Right renal cortex interstitium (tissue), 3 donors: ENCODE measurements around the gene CADM1. TPM values are rescaled to one million over a fixed set of nuclear protein-coding genes. Genes with fewer than 3 reads are reported as not detected.

Experiments
- DNase-seq, 3 donors: peaks; one replicate each; pipeline ENCODE4 v3.0.0-alpha.2; 2013; ENCODE audit warnings: low read depth in 3 of 3, low spot score in 2 of 3
- polyA plus RNA-seq, 3 donors: library from polyadenylated mRNA; unstranded; fragments of 120-200 nt; gene quantifications; one replicate each; pipeline ENCODE4 v1.2.1, GENCODE V29; 2013; ENCODE audit not compliant: insufficient read length in 3 of 3

The CADM1 gene
- polyA plus RNA-seq, 3 donors, result 128 to 154 (median 144) TPM

DNA sequence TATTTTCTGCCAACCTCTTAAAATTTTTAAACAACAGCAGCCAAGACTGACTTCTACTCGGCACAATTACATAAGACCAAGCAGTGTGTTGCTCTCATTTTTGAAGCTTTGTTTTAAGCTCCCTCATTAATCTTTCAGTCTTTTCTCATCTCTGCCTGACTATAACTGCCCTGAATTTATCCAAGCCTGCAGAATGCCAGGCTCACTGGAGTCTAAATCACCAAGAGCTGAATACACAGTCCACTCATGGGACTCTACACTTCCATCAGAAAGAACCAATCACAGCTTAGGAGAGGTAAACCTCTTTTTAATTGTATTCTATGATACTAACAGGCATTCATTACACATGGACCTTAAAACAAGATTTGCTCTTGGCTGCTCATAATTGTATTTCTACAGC is 178.7 kb downstream of the CADM1 start:
- no peak for DNase-seq

GRCh38 chr11:115324581-115325432 is 179.4 kb downstream of the CADM1 start:
- DNase-seq, result peak; percentile 36 to 57 (median 44)

GRCh38 chr11:115322553-115323203 is 181.5 kb downstream of the CADM1 start:
- DNase-seq, result no peak

- DNase-seq, result no peak
These were observed 182.5 kb downstream of the CADM1 start for GRCh38 chr11:115321605-115322289.

GRCh38 chr11:115317277-115318185 is 186.7 kb downstream of the CADM1 start:
- DNase-seq, result no peak

DNA sequence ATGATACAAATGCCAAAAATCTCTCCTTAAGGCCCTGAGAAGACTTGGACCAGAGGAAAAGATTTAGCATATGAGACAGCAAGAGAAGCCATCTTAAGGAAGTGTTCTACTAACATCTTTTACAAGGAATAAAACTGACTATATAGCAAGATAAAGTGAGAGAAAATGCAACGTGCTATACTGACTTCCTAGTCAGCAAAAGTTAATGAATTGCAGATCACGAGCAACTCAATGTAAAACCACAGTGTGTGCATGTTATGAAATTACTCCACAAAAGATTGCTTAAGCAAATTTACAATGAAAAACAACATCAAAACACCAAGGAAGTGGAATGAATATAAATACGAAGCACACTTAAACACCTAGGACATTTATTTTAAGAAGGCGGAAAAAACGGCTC is 187.5 kb downstream of the CADM1 start:
- DNase-seq, result no peak

DNA sequence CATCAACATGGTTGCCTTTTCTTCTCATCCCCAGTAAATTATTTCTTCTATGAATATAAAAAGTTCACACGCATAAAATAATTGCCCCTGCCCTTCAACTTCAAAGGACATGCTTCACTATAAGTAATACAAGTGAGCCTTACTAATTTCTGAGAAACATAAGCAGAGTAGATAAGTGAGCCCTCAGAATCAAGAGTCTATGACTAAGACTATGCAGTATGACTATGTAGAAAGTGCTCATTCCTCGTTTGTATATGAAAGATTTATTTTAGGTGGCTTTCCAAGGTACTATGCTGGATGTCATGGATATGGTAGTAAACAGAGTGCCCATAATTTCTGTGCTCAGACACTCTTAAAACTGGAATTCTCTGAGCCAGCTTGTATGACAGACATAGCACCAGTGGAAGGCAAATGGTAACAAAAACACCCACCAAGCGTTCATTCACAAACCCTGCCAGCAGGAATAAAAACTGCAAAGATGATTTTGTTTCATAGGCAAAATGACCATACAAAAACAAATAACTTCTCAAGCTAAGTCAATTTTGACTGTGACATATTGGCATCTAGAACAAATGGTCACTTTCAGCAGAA is 189.8 kb downstream of the CADM1 start:
- no peak for DNase-seq

DNA sequence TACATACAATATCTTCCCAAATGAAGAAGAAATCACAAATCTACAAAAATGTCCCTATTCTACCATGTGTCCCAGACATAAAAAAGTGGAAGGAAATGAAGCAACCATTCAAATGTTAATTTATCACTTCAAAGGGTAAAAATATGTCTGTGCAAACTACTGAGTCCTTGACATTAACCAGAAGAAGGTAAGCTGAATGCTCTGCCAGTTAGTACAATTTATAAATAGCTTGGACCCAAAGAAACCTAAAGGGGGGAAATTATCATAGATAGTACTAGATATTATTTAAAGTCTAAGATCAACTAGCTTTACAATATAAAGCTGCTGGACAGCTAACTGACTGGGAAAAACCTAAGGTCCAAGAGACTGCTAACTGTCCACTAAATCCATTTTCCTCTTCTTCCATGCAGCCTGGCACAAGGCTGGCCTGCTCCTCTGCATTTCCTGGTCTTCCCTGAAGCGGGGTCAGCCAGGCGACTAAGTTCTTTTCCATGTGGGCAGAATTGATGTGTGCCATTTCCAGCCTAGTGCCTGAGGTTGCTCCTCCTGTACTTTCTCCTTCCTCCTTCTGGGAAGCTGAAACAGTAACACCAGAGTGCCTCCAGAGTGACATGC is 190.9 kb downstream of the CADM1 start:
- DNase-seq, result no peak

- DNase-seq, result no peak
These were observed 192.3 kb downstream of the CADM1 start for GRCh38 chr11:115311949-115312348.

DNA sequence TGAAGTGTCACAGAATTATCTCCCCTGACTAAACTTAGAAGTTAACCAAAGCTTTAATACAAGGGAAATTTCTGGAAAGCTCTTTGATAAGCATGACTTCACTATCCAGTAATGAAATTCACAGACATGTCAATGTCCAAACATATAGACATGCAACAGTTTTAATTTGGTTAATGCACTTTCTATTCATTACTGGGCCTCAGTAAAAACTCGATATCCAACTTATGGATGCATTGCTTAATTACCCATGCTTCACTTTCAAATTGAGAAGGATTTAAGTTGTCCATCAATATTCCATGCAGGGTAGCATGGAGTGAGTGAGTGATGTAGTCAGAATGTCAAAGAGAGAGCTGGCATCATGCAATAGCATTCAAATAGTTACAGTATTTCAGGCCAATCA is 197.5 kb downstream of the CADM1 start:
- no peak for DNase-seq

DNA sequence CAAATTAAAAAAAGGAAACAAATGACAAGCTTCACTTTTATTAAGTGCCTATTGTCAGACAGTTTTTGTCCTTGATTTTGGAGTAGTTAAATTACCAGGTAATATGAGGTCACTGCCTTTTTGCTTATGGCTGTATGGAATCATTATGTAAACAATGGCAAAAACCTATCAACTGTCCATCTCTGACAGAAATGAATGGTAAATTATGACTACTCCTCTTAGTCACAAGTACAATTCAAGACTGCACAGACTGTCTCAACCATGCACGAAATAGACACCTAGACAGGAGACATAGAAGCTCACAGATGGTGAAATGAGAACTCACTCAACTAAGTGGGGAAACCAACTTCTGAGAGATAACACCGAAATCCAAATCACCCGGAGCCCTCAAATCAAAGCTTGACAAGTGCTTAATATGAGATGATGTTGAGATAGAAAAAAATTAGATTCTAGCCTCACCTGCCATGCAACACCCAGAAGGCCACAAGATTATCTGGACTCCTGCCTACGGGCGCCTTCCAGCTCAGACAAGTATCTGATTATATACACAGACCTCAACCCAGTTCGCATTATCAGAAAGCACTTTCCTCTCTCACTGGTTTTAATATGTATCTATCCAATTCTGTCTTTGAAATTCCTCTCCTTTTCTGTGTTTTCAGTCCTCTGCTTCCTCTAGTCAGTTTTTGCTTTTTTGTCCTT is 199.3 kb downstream of the CADM1 start:
- DNase-seq, result no peak

DNA sequence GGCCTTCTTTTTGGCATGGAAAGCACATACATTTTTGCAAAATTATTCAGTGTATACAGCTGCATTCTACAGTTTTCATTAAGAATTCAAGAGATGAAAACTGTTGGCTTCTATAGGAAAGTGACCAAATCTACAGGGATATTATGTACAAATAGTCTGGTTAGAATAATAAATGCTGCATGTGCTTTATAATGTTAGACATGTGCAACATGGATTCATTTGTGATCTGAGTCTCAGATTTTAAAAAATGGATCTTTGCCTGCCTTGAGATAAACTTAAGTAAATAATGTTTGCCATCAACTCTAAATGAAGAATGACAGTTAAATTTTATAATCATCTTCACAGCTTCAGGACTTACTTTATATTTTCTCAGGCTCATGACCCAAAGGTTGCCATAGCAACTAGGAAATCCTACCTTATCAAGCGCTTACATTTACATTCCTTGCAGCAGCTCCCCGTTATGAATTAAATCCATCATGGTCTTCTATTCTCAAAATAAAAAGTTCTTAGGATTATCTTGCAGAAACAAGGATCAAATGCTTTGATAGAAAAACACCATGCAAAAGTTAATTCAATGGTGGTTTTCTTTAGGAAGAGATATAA is 200.2 kb downstream of the CADM1 start:
- no peak for DNase-seq

DNA sequence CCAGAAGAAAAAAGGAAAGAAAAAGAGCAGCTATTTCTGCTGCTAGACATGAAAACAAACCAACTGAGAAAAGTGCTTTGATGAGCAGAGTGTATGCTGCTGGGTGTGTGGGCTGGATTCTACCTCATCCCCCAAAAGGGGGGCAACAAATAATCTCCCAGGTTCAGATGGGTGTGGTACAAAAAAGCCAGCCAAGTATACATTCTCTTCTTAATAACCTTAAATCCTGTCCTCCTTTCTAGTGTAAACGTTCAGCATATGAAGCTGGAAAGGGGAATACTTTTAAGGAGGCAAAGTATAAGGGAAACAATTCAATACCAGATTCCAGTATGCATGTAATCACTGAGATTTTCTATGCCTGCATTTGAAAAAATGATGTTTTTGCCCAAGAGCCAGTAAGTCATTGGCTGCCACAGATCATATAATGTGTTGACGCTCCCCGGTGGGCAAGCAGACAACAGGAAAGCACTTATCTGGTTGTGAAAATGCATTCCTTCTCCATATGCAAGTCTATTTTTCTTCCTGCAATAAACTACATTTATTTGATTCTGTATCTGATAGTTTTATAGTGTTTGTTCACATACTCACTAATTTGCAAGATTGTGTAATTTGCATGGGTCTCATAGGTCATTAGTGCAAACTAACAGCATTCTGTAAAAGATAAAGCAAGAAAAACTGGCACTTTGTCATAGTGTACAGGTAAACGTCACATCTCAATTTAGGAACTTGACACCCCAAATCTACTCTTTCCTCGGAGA is 201.1 kb downstream of the CADM1 start:
- DNase-seq, result no peak

GRCh38 chr11:115300660-115301428 is 203.4 kb downstream of the CADM1 start:
- no peak for DNase-seq

DNA sequence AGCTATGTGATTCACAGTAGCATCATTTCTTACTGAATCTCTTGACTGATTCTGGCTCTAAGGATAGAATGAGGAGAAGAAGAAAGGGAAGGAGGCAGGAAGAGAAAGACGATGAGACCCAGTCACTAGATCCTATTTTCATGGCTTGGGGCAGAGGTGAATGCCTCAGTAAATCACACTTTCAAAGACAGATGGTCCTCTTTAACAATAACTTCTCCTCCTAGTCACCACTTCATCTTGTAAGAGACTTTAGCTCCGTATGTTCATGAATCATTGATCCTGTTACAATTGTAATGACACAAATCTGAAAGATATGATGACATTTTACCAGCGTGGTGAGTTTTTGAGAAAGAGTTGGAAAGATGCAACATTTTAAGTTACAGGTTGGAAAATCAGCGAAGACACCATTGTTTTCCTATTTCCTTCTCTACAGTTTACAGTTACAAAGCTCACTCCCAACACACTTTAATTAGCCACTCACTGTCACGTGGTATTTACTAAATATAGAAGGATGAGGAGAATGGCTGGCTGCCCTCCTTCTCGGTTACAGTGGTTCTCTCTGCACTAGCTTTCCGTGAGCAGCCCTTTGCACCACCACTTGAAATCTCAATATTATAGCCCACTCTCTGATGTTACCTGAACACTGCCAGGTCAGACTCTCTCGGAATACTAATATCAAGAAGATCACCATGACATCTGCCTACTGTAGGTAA is 205.8 kb downstream of the CADM1 start:
- no peak for DNase-seq

DNA sequence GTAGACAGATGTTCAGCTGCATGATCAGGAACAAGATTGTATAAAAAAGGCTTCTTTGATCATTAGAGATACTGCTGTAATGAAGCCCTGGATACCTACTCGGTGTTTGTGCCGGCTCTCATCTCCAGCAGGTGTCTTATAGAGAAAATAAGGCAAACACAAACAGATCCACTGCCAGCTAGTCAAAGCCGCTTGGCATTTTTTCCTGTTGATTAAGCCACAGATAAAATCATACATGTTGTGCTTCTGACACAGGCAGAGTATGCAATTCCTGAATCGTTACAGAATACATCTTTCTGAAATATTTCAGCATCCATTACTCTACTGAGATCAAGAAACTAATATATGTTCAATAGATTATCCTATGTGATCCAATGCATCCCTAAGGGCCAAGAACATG is 206.9 kb downstream of the CADM1 start:
- DNase-seq, result no peak

DNA sequence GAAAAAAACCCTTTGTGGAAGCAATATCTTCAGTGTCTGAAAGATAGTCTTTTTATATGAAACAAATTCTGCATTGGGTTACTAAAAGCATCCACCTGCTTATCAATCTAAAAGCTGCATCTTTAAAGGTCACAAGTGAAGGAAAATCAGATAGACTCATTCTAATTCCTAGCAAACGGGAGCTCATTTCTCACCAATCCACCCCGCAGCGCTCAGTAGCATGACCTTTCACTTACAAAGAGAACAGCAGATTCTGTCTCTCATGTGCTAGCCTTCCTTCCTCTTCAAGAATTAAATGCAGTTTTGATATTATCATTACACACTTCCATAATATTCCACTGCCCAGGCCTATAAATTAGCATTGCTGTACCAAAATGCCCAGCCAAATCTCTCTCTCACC is 212.9 kb downstream of the CADM1 start:
- no peak for DNase-seq
